Activated CD8-positive, alpha-beta memory T cell treated with anti-CD3 and anti-CD28 coated beads, Interleukin-2, amount 50 U/mL, for 1 hour (primary cell): ENCODE data around the gene SHLD3.
"Not testable (repeated sequence)": the region's sequence is repeated elsewhere in the genome, so short reads cannot be mapped to it uniquely, and the experiment has no call there.

Source experiments
- DNase-seq: peaks from one replicate; pipeline ENCODE4 v3.0.0-alpha.2; 2020; ENCODE audit errors: extremely low read depth

SHLD3 gene

GRCh38 chr5:65676056-65676455, 51.2 kb downstream of the SHLD3 start:
- DNase-seq: not testable (repeated sequence)
